GM21786 (cell line): Measurements from ENCODE around the gene WDR5B.
"Not testable (repeated sequence)": the region's sequence is repeated elsewhere in the genome, so short reads cannot be mapped to it uniquely, and the experiment has no call there.

ENCODE experiments used
- ATAC-seq: cut with Tn5 transposase; IDR thresholded peaks from one replicate; pipeline ENCODE4 v1.9.1; 2021; ENCODE audit not compliant: unreplicated experiment

Gene WDR5B

GRCh38 chr3:122415762-122416654, at the start of gene WDR5B:
Gene WDR5B, minus strand, starts transcription at chr3:122416062. Its CDS starts 534 bp downstream, at chr3:122415528.
- ATAC-seq, result peak; percentile 83

- no peak for ATAC-seq
Measured at GRCh38 chr3:122464659-122465058, 48.8 kb upstream of the WDR5B start.

GRCh38 chr3:122462406-122462805, 46.5 kb upstream of the WDR5B start:
- ATAC-seq, result no peak

GRCh38 chr3:122461806-122462205, 45.9 kb upstream of the WDR5B start:
- ATAC-seq, result no peak

GRCh38 chr3:122458992-122459391, 43.1 kb upstream of the WDR5B start:
- ATAC-seq, result no peak

- no peak for ATAC-seq
Measured at GRCh38 chr3:122457706-122458105, 41.8 kb upstream of the WDR5B start.

- ATAC-seq, result no peak
Measured at GRCh38 chr3:122456074-122456473, 40.2 kb upstream of the WDR5B start.

GRCh38 chr3:122451371-122451770, 35.5 kb upstream of the WDR5B start:
- no peak for ATAC-seq

GRCh38 chr3:122448218-122448617, 32.4 kb upstream of the WDR5B start:
- not testable (repeated sequence) for ATAC-seq

- not testable (repeated sequence) for ATAC-seq
Measured at GRCh38 chr3:122444491-122444887, 28.6 kb upstream of the WDR5B start.

- not testable (repeated sequence) for ATAC-seq
Measured at GRCh38 chr3:122443762-122444490, 28.1 kb upstream of the WDR5B start.

GRCh38 chr3:122443090-122443489, 27.2 kb upstream of the WDR5B start:
- ATAC-seq, result no peak

GRCh38 chr3:122435950-122436349, 20.1 kb upstream of the WDR5B start:
- ATAC-seq, result no peak

- no peak for ATAC-seq
Measured at GRCh38 chr3:122430371-122430770, 14.5 kb upstream of the WDR5B start.

GRCh38 chr3:122427857-122428471, 12.1 kb upstream of the WDR5B start:
- ATAC-seq, result no peak

GRCh38 chr3:122421836-122422235, 6.0 kb upstream of the WDR5B start:
- ATAC-seq, result no peak

GRCh38 chr3:122421101-122421500, 5.2 kb upstream of the WDR5B start:
- no peak for ATAC-seq

- no peak for ATAC-seq
Measured at GRCh38 chr3:122416966-122417365, 1.1 kb upstream of the WDR5B start.

- ATAC-seq, result peak; percentile 51
Measured at GRCh38 chr3:122415104-122415744, 638 bp downstream of the WDR5B start.

GRCh38 chr3:122414391-122414790, 1.5 kb downstream of the WDR5B start:
- ATAC-seq, result no peak

GRCh38 chr3:122410639-122411038, 5.2 kb downstream of the WDR5B start:
- no peak for ATAC-seq
